GM19467 (cell line): Measurements from ENCODE around the gene VAV1.
"Not testable (repeated sequence)": the region's sequence is repeated elsewhere in the genome, so short reads cannot be mapped to it uniquely, and the experiment has no call there.

Experiments
- ATAC-seq: cut with Tn5 transposase; IDR thresholded peaks from one replicate; pipeline ENCODE4 v1.9.1; 2021; ENCODE audit warnings: mild to moderate bottlenecking, moderate library complexity; ENCODE audit not compliant: unreplicated experiment

The VAV1 gene

DNA sequence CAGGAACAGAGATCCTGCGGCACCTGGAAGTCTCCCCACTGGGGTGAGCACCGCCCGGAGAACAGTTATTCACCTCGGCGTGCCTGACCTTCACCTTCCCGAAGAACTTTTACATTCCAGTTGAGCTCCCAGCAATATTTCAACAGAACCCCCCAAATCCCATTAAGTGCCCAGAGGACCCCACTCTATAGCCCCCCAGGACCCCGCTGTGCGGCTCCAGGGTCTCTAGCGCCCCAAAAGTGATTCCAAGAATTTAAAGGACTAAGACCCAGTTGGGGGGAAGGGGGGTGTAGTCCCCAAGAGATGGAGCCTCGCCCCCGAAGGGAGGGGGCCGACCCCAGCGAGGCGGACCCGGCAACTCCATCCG is 35.6 kb upstream of the VAV1 start:
- ATAC-seq: no peak

DNA sequence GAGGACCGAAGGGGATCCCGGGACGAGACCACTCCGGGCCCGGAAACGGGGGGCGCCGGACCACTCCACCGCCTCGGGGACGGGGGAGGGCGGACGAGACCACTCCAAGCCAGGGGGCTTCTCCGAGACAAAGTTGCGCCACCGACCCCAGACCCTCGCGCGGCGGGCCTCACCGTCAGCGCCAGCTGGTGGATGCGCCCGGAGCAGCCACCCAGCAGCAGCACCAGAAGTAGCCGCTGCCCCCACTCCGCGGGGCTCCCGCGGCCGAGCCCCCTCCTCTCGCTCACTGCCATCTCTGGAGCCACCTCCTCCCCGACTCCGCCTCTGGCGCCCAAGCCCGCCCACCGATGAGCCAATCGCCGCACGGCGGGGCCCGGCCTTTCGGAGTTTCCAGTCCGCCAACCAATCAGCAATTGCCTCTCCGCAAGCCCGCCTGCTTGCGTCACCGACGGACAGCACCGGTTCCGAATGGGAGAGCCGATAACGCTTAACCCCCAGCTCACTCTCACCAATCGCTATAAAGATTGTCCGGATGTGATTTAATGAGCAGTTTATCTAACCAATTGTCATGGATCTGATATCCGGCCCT is 35.1 kb upstream of the VAV1 start, which contains the start of gene GPR108:
Gene GPR108, minus strand, starts transcription at position 297 of the 589 bp plus-strand sequence. Its CDS starts 4 bp downstream, at position 293.
- ATAC-seq: peak; percentile 59

DNA sequence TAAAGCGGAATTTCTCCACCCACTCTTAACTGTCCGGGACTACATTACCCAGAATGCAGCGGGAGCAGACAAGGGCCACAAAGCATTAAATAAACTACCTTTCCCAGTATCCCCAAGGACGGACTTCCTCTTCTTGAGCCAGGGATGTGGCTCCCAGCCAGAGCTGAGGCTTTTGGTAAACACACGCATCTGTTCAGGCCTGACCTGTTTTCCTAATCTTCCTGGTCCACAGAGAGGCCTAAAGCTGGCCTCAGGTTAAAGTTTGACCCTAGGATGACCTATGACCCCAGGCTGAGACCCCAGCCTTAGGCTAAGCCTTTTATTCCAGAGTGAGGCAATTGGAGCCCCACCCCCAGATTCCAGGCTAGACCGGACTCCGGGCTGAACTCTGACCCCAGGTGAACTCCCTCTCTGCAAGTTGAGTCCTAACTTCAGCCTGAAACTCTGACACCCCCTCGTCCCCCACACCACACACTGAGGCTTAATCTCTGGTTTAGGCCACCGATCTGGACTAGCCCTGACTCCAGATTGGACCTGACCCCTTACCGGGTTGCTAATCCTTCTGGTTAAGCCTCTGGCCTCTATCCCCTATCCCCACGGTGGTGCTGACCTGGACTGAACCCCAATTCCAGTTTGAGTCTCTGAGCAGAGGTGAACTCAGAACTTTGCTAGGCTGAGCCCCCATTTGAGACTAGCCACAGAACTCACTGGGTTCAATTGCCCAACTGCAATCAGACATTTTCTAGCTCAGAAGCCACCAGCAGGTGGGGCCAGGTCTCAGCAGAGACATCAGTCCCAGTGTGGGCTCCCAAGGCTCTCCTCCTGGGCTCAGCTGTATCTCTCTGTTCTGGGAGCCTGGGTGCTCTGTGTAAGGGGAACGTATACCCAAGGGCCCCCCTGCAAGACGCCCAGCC is 34.4 kb upstream of the VAV1 start:
- ATAC-seq: no peak

DNA sequence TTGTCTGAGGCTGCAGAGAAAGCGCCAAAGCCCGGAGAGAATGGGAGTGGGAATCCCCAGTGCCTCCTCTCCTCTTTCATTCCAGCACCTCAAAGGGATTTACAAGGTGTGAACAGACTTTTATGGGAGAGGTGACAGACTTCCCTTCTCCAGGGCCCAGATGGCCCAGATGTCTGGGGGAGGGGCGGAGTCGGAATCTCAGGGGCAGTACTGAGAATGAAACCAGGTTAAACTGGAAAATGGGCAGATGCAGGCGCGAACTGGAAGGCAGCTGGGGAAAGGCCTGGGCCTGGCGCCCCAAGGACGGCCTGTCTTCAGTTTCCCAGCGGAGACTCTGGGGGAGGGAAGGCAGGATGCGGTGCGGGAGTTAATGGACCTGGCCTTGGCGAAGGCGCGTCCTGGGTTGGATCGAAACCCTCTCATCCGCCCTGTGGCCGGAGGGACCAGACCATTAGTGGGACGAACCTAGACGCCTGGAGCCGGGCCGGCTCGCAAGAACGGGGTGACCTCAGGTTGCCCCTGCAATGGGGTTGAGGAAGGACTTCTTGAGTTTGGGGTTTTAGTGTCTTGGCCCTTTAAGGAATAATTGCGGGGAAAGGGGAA is 33.6 kb upstream of the VAV1 start:
- ATAC-seq: no peak

DNA sequence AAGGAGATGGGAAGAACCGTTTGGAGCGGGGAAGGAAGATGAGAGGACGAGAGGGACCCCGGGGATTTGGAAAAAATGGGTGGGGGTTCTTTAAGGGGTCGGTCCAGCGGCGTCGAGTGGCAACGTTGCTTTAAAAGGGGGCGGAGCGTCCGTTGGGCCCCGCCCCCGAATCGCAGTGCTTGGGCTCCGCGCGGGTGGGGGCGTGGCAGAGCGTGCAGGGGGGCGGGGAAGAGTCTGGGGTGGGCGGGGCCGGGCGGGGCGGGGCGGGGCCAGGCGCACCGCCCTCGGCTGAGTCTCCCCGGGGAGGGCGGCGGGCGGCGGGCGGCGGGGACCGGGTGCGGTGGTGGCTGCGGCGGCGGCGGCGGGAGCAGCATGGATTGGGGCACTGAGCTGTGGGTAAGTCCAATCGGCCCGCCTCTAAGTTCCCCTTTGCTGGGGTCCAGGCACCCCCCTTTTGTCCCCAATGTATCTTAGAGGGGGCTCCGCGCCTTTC is 33.1 kb upstream of the VAV1 start, which contains the start of gene TRIP10:
Gene TRIP10, plus strand, starts transcription at position 291 of the 493 bp plus-strand sequence. Its CDS starts 82 bp downstream, at position 373.
- ATAC-seq: no peak

DNA sequence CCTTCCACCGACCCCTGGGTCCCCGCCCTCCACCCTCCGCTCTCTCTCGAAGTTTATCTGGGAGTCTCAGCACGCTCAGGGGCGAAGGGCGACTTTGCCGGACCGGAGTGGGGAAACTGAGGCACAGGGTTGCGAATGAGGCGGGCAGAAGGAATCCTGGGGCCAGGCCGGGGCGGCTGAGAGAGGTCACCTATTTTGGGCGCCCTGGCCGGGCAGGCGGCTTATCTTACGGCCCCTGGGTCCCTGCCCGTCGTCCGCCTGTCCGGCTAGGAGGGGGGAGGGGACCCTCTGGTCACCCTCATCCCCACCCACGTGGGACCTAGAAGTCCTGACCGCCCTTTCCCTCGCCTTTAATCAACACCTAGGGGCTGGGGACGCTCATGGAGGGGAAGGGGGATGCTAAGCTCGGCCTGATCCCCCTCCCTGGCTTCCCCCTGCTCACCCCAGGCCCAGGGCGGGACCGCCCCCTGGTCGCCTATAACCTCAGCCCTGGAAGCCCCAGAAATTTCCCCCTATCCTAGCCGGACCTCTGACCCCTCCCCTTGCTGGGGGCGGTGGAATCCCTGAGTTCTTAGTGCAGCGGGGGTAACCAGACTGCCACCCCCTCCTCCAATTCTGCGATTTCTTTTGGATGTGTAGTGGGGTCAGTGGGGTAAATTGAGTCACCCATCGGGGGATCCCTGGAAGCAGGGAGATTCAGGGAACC is 32.5 kb upstream of the VAV1 start:
- no peak for ATAC-seq

DNA sequence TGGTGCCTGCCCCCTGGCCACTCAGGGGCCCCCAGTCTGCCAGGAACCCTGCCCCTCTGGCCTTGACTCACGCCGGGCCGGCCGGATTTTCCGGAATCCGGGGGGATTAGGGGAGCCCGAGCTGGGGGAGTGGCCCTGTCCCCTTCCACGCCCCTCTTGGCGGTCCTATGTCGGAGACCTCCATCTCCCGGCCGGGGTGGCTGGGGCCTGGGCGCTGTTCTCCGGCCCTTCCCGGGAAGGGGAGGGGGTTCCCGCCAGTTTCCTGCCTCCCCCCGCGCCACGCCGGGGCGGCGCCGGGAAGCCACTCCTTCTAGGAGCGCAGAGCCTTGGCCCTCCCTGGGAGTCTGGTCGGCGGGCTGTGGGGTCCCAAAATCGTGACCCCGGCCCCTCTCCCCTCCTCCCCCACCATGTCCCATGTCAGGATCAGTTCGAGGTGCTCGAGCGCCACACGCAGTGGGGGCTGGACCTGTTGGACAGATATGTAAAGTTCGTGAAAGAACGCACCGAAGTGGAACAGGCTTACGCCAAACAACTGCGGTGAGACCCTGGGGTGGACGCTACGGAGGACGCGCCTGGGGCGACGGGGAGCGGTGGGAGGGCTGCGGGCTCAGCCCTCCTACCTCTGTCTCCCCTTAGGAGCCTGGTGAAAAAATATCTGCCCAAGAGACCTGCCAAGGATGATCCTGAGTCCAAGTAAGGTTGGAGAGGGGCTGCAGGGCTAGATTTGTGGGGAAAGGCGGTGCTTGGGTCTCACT is 31.7 kb upstream of the VAV1 start:
- ATAC-seq: no peak

DNA sequence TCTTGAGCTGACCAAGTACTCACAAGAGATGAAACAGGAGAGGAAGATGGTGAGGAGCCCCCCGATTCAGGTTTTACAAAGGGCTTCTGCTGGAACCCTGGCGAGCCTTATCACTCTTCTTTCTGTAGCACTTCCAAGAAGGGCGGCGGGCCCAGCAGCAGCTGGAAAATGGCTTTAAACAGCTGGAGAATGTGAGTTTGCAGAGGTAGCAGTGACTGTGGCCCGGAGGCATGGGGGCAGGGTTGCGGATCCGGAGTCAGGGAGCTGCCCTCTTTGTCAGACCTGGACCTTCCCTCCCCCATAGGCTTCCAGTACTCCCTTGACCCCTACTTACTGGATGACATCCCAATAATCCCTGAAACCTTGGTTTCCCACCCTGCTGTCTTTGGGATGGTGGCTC is 29.4 kb upstream of the VAV1 start:
- ATAC-seq: no peak

DNA sequence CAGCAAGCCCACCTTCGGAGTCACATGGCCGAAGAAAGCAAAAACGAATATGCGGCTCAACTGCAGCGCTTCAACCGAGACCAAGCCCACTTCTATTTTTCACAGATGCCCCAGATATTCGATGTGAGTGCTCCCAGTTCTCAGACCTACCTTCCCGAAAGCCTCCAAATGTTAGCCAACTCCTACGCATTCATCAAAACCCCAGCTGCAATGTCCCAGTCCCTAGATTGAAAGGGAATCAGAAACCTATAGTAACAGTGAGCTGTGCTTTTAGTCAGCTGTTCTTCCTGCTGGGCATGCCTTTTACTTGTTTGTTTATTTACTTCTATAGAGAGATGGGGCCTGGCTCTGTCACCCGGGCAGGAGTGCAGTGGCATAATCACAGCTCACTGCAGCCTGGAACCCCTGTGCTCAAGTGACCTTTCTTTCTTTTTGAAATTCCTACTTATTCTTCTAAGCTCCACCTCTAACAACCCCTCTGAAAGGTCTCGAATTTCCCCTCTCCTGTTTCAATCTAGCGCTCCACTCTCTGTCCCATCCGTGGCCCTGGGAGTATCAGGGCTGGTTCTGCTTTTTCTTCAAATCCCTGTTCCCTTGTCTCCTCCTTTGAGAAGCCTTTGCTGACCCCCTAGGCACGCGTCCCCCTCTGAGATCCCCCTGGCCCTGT is 28.7 kb upstream of the VAV1 start:
- no peak for ATAC-seq

DNA sequence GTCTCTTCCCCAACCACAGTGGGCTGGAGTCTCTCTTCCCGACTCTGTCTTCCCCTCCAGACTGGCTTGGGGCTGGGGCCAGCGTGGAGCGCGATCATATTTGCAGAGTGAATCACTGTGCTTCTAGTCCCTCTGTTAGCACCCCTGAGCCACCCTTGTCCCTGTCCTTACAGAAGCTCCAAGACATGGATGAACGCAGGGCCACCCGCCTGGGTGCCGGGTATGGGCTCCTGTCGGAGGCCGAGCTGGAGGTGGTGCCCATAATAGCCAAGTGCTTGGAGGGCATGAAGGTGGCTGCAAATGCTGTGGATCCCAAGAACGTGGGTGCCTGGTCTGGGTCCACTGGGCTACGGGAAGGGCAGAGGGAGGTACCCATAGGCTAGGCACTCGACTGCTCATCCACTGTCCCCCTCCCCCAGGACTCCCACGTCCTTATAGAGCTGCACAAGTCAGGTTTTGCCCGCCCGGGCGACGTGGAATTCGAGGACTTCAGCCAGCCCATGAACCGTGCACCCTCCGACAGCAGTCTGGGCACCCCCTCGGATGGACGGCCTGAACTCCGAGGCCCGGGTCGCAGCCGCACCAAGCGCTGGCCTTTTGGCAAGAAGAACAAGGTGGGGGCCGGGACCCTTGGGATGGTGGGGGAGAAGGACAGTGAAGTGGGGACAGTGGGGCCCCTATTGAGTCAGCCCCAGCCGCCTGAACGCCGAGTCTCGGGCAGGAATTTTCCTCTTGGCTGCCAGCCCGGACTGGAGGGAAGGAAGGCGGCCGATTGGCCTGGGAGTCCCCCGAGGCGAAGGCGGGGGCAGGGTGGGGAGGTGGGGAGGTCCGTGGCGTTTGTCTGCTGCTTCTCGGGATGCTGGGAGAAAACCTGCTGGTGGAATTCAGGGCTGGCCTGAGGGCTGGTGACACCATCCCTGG is 27.9 kb upstream of the VAV1 start:
- ATAC-seq: no peak

DNA sequence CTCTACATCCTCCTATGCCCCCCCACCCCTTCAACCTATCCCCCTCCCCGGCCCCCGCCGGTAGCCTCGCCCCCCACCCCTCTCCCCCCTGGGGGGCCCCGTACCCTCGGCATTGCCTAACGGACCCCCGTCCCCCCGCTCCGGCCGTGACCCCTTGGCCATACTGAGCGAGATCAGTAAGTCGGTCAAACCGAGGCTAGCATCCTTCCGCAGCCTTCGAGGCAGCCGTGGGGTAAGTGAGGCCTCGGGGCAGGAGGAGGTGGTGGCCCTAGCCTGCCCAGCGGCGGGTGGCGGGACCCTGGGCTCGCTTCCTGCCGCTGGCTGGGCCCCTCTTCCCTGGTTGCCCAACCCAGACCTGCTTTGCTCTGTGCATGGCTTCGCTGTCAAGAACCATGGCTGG is 26.5 kb upstream of the VAV1 start:
- ATAC-seq: no peak

DNA sequence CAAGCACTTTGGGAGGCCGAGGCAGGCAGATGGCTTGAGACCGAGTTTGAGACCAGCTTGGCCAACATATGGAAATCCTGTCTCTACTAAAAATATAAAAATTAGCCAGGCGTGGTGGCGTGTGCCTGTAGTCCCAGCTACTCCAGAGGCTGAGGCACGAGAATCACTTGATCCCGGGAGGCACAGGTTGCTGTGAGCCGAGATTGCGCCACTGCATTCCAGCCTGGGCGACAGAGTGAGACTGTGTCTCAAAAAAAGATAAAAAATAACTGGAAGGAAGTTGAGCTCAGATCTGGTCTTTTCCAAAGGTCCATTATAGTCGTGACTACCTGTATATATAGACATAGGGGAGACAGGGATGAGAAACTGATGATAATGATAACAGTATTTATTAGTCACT is 24.0 kb upstream of the VAV1 start:
- ATAC-seq: not testable (repeated sequence)

DNA sequence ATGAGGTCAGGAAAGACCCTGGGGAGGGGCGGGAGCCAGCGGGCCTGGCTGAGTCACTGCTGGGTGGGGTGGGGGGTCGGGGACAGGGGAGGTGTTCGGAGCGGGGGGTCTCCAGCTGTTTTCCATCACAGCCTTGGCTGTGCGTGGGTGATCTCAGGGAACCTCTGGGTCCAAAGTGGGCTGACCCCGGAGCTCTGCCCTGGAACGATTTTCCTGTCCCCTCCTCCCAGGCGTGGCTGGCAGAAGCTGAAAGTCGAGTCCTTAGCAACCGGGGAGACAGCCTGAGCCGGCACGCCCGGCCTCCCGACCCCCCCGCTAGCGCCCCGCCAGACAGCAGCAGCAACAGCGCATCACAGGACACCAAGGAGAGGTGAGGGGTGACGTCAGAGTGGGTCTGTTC is 22.4 kb upstream of the VAV1 start:
- no peak for ATAC-seq

DNA sequence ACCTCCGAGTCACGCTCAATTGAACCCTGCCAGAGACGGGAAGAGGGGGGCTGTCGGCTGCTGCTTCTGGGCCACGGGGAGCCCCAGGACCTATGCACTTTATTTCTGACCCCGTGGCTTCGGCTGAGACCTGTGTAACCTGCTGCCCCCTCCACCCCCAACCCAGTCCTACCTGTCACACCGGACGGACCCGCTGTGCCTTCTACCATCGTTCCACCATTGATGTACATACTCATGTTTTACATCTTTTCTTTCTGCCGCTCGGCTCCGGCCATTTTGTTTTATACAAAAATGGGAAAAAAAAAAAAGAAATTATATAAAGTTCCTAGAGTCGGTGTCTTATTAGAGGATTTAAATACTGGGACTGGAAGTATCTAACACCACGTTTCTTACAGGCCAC is 21.3 kb upstream of the VAV1 start:
- ATAC-seq: no peak

DNA sequence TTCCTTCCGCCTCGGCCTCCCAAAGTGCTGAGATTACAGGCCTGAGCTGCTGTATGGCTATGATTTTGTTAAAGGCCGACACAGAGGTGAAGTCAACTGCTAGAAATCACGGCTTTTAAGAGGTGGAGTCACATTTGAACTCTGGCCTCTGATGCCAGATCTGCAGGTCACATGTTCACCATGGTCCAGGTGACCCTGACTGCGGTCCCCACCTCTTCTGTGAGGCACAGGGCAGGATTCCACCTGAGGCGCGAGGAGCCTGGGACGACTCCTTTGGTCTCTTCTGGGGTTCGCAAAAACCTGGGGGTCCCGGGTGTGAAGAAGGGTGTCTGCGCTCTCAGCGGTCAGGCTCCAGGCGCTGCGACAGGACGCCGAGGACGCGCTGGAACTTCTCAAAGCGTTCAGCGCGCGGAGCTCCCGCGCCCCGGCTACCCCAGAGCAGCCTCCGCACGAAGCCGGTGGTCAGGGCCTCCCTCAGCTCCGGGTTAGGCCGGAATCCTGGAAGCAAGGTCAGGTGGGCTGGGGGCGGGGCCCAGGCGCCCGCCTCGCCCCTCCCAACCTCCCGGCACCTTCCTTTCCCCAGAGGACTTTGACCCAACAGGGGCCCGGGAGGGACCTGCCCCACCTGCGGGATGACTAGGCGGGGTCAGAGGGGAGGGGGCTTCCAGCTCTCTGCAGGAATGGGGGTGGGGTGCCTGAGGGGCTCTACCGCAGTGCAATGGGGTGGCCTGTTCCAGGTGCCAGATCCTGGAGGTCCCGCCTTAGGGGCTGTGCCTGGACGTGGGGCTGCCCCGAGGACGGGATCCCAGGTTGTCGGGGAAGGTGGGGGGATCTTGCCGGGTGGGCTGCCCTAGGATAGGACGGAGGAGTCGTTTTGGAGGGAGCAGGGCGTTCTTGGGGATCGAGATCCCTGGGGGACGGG is 20.0 kb upstream of the VAV1 start:
- ATAC-seq: no peak

DNA sequence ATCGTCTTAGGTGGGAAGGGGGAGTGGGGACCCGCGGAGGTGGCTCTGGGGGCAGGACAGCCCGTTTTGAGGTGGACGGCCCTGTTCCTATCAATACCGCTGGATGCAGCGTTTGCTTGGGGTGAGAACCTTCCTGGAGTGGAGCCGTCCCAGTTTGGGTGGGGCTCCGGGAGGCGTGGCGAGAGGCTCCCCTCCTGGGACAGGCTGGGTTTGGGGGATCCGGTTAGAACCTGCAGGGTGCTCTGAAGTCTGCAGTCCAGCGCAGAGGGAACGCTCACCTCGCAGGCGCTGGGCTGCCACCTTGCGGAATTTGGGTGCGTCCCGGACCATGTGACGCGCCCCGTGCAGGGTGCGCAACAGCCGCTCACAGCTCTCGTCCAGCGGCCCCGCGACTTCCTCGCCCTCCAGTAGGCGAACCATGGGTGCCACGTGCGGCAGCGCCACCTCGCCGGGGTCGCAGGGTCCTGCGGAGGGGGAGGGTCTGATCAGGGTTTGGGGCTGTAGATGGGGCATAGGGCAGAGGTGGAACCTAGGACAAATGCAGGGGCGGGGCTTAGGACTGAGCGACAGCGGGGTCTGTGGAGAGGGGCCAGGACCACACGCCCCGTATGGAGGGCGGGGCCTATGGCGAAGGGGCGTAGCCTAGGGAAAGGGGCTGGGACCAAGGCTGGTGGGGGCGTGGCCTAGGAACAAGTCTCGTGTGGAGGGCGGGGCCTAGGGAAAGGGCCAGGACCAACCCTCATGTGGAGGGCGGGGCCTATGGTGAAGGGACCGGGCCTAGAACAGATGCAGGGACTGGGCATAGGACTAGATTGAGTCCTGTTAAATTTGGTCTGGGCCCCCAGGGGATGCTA is 19.1 kb upstream of the VAV1 start:
- ATAC-seq: peak; percentile 64

DNA sequence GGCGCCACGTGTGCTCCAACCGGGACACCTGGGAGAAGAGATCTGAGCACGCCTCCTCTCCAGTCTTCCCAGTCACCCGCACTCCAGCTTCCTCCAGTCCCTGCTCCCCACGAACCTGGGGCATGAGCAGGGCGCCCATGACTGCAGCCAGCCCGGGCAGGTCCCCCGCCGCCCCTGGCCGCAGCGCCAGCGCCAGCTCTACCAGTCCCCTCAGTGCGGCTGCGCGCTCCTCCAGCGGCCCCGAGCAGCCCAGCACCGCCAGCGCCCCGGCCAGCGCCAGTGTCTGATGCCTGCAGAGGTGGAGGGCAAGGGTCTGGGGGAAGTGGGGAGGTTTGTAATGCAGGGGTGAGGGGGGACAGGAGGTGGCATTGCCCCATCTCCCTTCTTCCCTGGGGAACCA is 18.4 kb upstream of the VAV1 start:
- no peak for ATAC-seq
